CD4-positive, alpha-beta T cell treated with Interleukin-12 subunit alpha and Interleukin-12 subunit beta, for 1 hour (primary cell): ENCODE results near the gene NDUFA7.
A peak's percentile ranks its signal among the peaks of the same experiment; 100 is the strongest.
"Not testable (repeated sequence)": the region's sequence is repeated elsewhere in the genome, so short reads cannot be mapped to it uniquely, and the experiment has no call there.

Experiments
- DNase-seq: peaks from one replicate; pipeline ENCODE4 v3.0.0-alpha.2; 2020

NDUFA7 gene

GRCh38 chr19:8341504-8341903, 20.3 kb upstream of the NDUFA7 start:
- not testable (repeated sequence) for DNase-seq

DNA sequence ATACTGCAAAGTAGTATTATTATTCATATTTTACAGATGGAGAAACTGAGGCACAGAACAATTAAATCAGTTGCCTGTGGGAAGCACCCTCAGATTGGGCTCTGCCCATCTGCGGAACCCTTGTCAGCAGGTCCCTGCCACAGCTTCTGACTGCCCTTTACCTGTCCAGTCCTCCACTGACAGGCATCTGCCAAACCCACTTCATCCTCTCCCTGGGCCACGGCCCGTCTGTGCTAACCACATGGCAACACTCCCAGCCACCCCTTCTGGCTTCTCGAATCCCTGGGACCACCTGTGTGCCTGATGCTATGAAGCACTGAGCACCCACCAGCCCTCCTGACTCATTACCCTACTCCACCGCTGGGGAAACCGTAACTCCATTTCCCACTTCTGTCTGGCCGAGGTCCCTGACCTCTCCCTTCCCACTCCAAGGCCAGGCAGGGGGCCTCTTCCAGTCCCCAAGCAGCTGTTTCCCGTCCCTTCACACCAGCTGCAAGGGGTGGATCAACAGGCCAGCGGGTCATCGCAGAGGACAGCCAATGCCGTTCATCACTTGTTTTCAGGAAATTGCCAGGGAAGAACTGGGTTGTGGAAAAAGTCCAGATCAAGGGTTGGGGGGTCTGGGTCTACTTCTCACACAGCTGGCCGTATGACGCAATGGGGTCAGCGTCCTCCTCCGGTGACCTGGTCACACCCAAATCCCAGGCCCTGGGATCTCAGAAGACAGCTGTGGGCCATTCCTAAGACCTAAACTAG, 19.3 kb upstream of the NDUFA7 start:
- DNase-seq, result no peak

- DNase-seq, result no peak
These were observed 17.7 kb upstream of the NDUFA7 start for GRCh38 chr19:8338835-8339234.

DNA sequence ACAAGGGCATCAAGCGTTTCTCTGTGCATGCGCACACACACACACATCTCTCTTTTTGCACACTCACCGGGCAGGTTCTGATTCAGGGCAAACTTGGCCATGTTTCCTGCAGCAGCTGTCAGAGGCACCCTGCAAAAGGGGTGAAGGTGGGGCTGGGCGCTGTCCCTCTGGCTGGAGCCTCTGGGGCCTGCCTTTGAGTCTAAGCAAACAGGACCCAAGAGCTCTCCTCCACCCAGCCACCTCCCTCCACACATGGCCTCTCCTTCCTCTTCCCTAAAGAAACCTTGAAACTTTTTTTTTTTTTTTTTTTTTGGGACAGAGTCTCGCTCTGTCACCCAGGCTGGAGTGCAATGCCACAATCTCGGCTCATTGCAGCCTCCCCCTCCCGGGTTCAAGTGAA, 16.6 kb upstream of the NDUFA7 start:
- DNase-seq, result no peak

DNA sequence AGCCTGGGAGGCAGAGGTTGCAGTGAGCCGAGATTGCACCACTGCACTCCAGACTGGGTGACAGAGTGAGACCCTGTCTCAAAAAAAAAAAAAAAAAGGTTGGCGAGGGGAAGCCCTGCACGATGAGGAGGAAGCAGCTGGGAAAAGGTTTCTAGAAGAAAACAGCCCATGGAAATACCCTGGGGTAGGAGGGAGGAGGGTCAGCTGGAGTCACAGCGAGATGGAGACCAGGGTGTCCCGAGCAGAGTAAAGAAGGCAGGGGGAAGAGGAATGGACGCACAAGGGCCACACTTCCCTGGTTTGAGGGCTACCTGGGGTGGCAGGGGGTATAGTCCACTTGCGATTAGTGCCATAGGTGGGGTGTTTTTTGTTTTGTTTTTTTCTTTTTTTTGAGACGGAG, 15.5 kb upstream of the NDUFA7 start:
- no peak for DNase-seq

DNA sequence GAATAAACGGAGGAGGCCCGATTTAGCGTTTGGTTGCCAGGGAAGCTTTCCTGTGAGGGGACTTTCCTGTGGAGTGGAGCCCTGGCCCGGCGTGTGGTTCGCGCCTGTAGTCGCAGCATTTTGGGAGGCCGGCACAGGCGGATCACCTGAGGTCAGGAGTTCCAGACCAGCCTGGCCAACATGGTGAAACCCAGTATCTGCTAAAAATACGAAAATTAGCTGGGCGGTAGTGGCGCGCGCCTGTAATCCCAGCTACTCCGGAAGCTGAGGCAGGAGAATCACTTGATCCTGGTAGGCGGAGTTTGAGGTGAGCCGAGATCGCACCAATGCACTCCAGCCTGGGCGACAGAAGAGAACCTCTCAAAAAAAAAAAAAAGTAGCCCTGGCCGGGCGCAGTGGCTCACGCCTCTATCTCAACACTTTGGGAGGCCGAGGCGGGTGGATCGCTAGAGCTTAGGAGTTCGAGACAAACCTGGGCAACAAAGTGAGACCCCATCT, 14.9 kb upstream of the NDUFA7 start:
- DNase-seq, result no peak

GRCh38 chr19:8335343-8336071, 14.3 kb upstream of the NDUFA7 start:
- DNase-seq, result peak; percentile 26

GRCh38 chr19:8334458-8335342, 13.5 kb upstream of the NDUFA7 start:
- no peak for DNase-seq

GRCh38 chr19:8333767-8334457, 12.7 kb upstream of the NDUFA7 start:
- DNase-seq, result no peak

GRCh38 chr19:8332976-8333766, 12.0 kb upstream of the NDUFA7 start:
- DNase-seq, result no peak

- no peak for DNase-seq
These were observed 10.2 kb upstream of the NDUFA7 start for GRCh38 chr19:8331263-8331845.

DNA sequence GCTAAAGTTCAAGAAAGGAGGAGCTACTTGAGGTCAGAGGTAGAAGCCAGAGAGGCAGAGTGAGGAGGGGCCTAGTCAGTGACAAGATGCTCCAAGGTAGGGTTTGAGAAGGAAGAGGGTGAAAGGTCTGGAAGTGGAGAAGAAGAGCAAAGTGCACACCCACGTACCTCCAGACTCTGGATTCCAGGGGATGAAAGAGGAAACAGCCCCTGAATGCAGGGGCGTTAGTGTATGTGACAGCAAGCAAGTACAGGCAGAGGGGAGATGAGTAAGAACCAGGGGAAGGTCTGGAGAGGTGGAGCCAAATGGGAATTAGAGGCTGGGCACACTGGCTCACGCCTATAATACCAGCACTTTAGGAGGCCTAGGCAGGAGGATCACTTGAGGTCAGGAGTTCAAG, 8.8 kb upstream of the NDUFA7 start:
- no peak for DNase-seq

DNA sequence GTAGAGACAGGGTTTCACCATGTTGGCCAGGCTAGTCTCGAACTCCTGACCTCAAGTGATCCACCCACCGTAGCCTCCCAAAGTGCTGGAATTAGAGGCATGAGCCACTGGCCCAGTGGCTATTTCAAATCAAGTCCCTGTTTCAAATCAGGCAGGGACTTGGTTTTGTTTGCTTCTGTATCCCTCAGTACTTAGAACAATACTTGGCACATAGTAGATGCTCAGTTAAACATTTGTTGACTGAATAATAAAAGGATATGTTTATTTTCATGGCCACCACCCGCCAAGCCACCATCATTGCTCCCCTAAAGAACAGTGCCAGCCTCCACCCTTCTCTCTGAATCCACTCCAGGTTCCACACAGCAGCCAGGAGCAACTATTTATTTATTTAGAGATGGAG, 4.3 kb upstream of the NDUFA7 start:
- DNase-seq, result no peak

- DNase-seq, result no peak
These were observed 3.2 kb upstream of the NDUFA7 start for GRCh38 chr19:8324186-8325050.

- no peak for DNase-seq
These were observed 2.6 kb upstream of the NDUFA7 start for GRCh38 chr19:8323781-8324185.

DNA sequence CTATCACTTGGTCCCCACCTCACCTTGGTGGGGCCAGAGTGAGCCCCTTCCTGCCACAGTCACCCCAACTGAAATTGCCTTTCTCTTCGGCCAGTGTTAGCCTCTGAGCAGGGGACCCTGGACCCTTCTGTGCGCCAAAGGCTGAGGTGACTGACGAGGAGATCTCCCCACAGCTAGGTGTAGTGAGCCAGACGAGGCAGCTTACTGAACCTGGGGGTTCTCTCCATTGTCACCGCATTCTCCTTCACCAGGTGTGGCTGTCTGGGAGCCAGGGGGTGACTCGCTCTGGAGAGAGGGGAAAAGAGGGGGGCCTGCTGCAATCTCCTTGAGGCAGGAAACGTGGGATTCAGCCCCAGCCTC, 1.4 kb upstream of the NDUFA7 start:
- no peak for DNase-seq

- DNase-seq, result no peak
These were observed 937 bp upstream of the NDUFA7 start for GRCh38 chr19:8321986-8322637.

DNA sequence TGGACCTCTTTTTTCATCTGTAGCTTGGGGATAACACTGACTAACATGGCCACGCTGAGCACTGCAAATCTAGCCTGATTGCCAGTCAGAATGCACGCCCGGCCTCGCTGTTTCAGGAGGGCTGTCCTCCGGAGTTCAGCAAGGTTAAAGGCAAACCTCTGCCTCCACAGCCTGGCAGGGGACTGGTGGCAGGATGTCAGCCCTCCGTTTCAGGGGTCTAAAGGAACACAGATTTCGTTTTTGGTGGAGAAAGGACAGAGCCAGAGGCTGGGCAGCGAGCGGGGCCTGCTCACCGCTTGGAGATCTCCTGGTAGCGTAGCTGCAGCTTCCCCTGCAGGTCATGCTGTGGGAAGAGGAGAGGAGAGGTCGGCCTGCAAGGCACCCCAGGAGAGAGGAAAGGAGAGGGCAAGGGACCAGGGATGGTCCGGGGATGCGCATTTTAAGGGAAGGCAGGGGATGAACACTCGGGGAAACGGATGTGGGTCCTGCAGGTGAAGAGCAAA, 560 bp downstream of the NDUFA7 start:
- DNase-seq, result peak; percentile 19

GRCh38 chr19:8319807-8320520, 1.2 kb downstream of the NDUFA7 start:
- DNase-seq, result no peak
